COLO668 (cell line): Measurements from ENCODE around the gene MLLT11.

ENCODE experiments used
- DNase-seq: peaks from one replicate; lab custom pipeline; 2025; ENCODE audit not compliant: unreplicated experiment; lab: John Stamatoyannopoulos, UW

MLLT11 gene, protein sequence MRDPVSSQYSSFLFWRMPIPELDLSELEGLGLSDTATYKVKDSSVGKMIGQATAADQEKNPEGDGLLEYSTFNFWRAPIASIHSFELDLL

DNA sequence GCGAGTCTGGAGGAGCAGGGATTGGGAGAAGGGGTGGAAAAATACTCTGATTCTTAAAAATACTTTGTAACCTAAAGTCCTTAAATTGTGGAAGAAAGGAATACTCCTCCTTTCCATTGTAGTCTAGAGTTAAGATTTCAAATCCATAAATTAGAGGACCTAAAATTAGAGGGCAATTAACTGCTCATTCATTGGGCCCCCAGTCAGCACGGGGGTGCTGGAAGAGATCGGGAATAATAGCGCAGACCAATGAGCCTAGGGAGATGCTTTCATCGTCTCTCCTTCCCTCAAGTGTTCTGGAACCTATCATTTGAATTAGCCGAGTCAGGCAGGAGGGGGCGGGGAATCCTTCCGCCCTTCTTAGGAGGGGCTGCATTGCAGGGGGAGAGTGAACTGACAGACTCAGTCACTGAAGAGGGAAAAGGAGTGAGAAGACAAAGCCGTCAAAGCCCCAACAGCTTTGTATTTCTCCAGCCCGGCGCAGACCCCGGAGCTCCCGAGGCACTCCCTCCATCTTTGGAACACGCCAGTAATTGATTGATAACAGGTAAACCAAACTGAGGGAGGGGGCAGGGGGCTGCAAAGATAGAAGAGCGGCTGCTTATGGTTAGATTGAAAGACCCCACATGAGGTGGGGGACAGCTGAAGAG, at the start of gene MLLT11:
Gene MLLT11, plus strand, starts transcription at position 391 of the 650 bp plus-strand sequence. CDS start 6,828 bp downstream, outside the sequence.
- DNase-seq, result peak; percentile 50

DNA sequence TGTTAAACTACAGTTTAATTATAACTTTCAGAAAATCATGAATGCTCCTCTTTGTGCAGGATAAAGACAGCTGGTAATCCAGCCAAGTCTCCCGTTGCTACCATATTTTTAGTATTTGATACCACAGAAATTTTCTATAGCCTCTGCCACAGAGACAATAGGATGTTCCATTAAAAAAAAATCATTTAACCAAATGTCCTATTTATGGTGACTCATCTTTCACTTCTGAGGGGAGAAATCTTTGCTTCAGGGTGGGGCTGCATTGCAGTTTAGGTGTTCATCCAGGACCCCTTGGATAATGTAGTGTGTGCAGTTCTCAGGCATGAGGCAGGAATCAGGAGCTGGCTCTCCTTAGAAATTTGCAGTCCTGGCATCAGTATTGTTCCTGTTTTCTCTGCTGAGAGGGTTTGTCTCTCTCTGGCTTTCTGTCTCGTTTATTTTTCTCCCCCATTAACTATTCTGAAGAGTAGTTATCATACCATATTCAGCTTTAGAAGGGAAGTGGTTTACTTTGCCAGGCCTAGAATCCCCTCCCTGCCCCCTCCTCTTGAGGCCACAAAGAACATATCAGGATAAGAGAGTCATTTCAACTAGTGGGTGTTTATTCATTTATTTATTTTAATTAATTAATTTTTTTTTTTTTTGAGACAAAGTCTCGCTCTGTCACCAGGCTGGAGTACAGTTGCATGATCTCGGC, 48.9 kb upstream of the MLLT11 start:
- no peak for DNase-seq

DNA sequence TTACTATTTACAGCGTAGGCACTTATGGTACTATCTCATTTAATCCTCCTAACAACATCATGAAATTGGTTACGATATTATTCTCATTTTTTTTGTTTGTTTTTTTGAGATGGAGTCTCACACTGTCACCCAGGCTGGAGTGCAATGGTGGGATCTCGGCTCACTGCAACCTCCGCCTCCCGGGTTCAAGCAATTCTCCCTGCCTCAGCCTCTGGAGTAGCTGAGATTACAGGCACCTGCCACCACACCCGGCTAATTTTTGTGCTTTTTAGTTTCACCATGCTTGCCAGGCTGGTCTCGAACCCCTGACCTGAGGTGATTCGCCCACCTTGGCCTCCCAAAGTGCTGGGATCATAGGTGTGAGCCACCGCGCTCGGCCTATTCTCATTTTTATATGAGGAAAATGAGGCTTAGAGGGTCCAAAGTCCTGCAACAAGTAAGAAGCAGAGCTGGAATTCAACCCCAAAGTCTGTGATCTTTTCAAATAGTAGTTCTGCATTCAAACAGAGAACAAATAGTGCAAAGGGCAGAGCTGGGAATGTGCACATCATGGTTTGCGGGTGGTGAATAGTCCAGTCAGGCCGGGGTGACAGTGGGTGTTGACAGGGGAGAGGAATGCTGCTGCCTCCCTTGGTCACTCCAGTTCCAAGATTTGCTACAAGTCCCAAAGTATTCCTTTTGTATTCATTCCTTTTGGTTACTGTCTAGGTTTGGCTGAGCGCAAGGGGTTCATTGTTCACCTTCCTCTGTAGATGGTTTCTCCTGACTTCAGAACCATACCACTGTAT, 47.3 kb upstream of the MLLT11 start:
- DNase-seq, result no peak

DNA sequence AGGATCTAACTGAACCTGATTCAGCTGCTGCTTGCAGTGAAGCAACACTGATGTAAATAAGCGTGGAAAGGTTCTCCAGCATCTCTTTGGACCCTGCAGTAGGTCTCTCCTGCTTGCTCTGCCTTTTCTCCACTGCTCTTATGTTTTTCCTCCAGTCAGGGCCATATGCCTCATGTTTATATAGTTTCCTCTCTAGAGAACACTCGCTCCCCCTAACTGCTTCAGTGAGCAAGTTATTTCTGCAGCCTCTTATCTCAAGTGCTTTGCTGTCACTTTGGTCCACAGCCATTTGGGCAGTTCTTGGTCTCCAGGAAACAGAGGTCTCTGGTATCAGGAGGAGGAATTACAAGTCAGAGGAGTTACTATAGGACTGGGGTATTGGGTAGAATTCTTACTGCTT, 46.7 kb upstream of the MLLT11 start:
- no peak for DNase-seq

DNA sequence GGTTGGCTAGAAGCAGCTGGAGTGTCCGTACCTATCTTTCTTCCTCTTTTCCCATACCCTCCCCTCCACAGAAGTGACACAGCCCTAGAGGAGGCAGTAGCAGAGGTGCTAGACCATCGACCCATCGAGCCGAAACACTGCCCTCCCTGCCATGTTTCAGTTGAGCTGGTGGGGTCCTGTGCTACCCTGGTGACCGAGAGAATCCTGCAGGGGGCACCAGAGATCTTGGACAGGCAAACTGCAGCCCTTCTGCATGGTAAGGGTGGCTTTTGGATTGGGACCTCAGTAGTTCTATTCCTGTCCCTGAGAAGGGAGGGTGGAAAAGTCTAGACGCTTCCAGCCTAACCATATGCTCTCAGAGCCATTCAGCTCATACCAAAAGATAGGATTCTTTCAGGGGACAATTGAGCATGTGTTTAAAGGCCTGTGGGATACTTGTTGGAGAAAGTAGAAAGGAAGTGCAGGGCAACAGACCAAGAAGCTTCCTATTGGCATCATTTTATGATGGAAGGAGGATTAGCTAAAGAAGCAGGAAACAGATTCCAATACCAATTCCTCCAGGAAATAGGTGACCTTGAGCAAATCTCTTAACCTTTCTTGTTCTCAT, 35.6 kb upstream of the MLLT11 start:
- DNase-seq, result peak; percentile 70

DNA sequence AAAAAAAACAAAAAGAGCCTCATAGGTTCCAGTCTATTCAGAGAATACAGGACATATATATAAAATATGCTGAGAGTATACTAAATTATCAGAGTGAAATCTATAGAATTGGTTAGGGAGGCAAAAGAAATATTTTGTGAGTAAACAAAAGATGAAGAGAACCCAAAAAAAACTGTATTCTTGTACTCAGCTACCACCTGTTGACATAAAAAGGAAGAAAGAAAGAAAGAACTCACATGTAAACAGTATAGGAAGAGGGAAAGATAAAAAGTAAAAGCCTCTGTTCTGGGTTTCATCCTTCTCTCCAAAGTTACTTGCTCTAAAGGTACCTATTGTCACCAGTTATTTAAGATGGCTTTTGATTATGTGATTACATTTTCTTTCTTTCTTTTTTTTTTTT, 33.7 kb upstream of the MLLT11 start:
- no peak for DNase-seq

DNA sequence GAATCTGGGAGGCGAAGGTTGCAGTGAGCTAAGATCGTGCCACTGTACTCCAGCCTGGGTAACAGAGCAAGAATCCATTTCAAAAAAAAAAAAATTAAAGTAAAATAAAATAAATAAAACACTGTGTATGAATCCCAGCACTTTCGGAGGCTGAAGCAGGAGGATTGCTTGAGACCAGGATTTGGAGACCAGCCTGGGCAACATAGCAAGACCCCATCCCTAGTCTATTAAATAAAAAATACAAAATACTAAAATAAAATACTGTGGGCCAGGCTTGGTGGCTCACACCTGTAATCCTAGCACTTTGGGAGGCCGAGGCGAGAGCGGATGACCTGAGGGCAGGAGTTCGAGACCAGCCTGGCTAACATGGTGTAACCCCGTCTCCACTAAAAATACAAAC, 28.0 kb upstream of the MLLT11 start:
- no peak for DNase-seq

DNA sequence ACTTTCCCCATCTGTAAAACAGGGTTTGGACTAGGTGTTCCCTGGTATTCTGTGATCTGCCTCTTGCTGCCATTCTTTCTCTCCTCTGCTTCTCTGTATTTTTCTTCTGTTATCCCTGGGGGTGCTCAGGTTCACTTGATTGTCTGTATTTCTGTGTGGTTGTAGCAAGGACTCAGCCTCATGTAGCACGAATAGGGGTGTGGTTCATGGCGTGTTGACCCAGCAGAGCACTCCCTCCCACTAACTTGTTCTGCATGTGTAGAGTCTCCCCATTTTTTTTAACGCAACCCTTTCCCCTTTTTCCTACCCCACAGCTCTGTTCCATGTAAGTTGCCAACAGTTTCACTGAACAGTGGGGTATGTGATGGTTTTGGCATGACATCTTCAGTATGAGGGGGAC, 25.0 kb upstream of the MLLT11 start:
- DNase-seq, result no peak

DNA sequence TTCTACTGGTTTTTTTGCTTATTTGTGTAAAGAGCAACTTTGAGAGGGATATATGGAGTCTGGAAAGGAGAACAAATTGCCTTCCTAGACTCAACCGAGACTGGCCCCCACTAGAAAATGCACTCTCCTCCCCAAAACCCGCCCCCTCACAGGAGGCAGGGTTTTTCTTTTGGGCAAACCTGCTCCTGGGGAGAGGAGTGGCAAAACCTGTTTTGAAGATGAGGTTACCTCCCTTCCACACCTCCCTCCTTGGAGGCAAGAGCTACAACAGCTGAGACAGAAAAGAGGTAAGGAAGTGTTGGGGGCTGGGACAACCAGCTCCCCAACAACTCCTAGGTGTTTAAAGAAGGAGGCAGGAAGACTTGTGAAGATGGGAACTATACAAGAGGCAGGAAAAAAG, 23.8 kb upstream of the MLLT11 start, which contains the start of gene BNIPL:
Gene BNIPL, plus strand, starts transcription at position 231 of the 400 bp plus-strand sequence. Its CDS starts 140 bp downstream, at position 371.
- no peak for DNase-seq

DNA sequence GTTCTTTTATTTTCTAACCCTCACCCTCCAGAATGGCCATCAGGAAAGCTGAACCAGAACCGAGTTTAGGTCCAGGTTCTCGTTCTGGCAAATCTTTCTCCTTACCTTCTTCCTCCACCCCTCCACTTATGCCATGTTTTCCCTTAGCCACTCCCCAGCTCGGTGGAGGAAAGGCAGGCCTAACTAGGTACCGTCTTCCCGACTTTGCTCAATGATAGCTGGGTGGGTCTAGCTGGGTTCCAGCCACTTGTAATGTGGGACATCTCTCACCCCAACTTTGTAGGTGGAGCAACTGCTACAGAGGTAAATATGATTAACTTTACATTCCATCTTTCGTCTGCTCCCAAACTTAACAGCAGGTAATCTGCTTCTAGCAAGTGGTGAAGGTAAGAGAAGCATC, 23.2 kb upstream of the MLLT11 start:
- no peak for DNase-seq

DNA sequence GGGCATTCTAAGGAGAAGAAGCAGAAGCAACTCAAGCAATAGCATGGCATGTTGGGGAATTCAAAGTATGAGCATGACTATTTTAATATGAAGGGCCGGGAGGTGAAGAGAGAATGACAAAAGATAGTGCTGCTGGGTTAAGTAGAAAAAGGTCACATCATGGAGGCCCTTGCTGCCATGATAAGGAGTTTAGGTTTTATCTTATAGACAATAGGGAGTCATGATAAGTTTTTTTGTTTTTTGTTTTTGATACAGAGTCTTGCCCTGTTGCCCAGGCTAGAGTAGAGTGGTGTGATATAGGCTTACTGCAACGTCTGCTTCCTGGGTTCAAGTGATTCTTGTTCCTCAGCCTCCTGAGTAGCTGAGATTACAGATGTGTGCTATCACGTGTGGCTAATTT, 20.7 kb upstream of the MLLT11 start:
- no peak for DNase-seq

DNA sequence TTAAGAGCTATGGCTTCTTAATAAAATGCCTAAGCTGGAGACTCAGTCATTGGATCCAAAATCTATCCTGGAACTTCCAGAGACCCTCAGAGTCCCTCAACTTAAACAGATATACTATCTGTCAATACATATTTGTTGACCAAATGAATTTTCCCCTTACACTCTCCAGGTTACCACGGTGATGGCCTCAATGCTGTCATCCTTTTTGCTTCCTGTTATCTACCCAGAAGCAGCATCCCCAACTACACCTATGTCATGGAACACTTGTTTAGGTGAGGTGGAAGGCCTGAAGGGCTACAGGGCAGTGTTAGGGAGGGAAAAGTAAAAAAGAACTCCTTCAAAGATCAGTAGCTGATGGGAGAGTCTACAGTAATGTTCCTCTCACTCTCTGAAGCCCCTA, 17.0 kb upstream of the MLLT11 start:
- no peak for DNase-seq

DNA sequence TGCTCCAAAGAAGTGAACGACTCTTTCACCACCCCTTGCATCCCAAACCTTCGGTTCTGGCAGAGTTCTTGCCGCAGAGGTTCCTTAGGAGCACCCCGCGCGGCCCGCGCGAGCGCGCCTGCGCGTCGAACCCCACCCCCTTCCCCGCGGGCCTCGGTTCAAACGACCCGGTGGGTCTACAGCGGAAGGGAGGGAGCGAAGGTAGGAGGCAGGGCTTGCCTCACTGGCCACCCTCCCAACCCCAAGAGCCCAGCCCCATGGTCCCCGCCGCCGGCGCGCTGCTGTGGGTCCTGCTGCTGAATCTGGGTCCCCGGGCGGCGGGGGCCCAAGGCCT, 12.6 kb upstream of the MLLT11 start, which contains the start of gene C1orf56:
Gene C1orf56, plus strand, starts transcription at position 161 of the 334 bp plus-strand sequence. Its CDS starts 97 bp downstream, at position 258.
- DNase-seq, result peak; percentile 69

DNA sequence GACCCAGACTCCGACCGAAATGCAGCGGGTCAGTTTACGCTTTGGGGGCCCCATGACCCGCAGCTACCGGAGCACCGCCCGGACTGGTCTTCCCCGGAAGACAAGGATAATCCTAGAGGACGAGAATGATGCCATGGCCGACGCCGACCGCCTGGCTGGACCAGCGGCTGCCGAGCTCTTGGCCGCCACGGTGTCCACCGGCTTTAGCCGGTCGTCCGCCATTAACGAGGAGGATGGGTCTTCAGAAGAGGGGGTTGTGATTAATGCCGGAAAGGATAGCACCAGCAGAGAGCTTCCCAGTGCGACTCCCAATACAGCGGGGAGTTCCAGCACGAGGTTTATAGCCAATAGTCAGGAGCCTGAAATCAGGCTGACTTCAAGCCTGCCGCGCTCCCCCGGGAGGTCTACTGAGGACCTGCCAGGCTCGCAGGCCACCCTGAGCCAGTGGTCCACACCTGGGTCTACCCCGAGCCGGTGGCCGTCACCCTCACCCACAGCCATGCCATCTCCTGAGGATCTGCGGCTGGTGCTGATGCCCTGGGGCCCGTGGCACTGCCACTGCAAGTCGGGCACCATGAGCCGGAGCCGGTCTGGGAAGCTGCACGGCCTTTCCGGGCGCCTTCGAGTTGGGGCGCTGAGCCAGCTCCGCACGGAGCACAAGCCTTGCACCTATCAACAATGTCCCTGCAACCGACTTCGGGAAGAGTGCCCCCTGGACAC, 12.1 kb upstream of the MLLT11 start:
- peak; percentile 65 for DNase-seq

DNA sequence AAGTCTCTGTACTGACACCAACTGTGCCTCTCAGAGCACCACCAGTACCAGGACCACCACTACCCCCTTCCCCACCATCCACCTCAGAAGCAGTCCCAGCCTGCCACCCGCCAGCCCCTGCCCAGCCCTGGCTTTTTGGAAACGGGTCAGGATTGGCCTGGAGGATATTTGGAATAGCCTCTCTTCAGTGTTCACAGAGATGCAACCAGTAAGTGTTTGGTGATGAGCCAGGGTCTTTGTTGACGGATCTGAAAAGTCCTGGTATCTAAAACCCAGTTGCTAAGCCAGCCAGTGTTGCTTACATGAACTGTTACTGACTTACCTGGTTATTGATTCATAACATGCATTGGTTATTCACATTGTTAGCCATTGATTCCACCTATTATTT, 11.6 kb upstream of the MLLT11 start:
- no peak for DNase-seq

DNA sequence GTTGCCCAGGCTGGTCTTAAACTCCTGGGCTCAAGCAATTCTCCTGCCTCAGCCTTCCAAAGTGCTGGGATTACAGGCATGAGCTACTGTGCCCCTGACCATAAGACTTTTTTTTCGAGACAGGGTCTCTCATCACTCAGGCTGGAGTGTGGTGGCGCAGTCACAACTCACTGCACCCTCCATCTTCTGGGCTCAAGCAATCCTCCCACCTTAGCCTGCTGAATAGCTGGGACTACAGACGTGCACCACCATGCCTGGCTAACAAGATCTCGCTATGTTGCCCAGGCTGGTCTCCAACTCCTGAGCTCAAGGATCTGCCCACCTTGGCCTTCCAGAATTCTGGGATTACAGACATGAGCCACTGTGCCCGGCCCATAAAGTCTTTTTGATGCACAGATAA, 10.7 kb upstream of the MLLT11 start:
- no peak for DNase-seq

DNA sequence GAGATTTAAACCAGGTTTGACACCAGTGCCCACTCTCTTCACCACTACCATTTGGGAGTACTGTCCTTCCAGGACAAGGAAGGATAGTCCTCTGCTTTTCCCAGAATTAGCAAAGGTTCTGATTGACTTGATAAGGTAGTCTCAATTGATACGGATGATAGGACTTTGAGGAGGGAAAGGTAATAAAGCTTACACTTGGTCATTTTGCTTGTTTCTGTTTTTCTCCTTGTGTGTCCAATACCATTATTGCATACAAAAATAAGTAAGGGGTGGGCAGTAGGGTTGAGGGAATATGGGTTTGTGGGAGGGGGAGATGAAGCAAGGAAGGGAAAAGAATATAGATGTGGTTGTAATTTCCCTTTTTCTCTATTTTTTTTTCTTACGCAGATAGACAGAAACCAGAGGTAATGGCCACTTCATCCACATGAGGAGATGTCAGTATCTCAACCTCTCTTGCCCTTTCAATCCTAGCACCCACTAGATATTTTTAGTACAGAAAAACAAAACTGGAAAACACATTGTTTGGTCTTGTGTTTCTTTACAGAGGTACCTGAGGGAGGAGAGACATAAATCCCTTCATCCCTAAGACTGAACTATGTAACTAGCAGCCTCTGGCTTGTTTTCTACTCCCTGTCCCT, 10.0 kb upstream of the MLLT11 start:
- DNase-seq, result no peak

DNA sequence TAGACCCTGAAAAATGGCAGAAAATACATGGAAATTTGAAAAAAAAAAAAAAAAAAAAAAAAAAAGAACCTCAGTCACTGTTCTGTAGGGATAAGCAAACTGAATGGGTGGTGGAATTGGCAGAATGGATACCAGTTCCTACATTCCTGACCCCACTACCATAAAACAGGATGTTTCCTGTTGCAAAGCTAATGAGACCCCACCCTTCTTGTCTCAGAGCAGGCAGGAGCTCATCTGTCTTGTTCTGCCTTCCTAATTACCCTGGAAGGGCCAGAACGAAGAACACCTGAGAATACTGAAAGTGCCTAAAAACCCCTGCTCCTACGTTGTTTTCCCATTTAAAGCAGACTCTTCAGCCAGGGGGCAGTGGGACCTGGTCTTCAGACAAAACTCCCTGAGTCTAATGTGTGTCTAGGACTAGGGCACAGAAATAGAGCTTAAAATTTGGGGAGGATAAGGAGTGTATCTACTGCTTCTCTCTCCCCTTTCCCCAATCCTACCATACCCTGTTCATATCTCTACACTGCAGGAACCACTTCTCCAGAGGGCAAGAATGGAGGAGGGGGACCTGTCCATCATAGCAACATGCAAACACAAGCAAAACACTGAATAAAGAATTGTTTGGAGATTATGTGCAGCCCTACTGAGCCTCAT, 8.7 kb upstream of the MLLT11 start:
- DNase-seq, result no peak

DNA sequence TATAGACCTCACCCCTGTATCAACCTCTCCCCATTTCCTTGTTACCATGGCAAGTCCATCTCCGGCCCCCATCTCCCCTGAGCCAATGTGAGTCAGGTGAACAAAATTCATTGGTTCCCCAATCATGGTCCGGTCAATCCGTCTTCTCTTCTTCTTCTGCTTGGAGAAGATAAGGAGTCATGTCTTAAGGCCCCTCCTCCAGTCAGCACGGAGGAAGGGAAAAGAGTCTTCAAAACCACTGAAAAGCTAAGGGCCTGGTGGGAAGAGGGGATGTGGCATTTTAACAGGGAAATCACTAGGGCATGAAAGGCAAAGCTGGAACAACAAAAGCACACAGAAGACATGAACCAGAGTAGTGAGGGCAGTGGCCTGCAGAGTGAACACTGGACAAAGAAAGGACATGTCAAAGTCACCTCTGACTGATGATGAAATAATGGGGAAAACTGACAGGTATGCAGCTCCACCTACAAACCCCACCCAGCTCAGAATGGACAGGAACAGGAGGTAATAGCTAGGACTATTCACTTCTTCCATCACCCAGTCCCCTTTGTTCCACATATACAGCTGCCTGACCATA, 5.1 kb upstream of the MLLT11 start:
- no peak for DNase-seq
